ENCODE measurements around the gene PRKCE.

- TF ChIP-seq E2F6 (IDR thresholded peaks at IDR 0.05) (no peak), JUN (IDR thresholded peaks at IDR 0.05; ENCODE audit: low read depth, low read length) (no peak), PHF8 (conservative IDR thresholded peaks at IDR 0.05; ENCODE audit: low read depth, low read length) (no peak), ATF3 (IDR thresholded peaks at IDR 0.05; ENCODE audit: insufficient read depth, low read depth, low read length) (no peak), MAX (IDR thresholded peaks at IDR 0.05) (no peak), POLR2A (IDR thresholded peaks at IDR 0.05; ENCODE audit: control extremely low read depth in 1 of 2, low read depth in 2 of 2, low read length in 2 of 2) (no peak), CTCF (IDR thresholded peaks at IDR 0.05; ENCODE audit: control extremely low read depth in 1 of 3, insufficient read depth in 1 of 3, low read depth in 1 of 3, low read length in 3 of 3) (no peak)
Measured at GRCh38 chr2:45902781-45903375, 251.4 kb downstream of the PRKCE start.
